IPS-NIHi7 (cell line): ENCODE results near the gene DDX27.
A peak's percentile ranks its signal among the peaks of the same experiment; 100 is the strongest.
"Not testable (repeated sequence)": the region's sequence is repeated elsewhere in the genome, so short reads cannot be mapped to it uniquely, and the experiment has no call there.

Experiments used
- DNase-seq: peaks from one replicate; pipeline ENCODE4 v3.0.0; 2012; ENCODE audit warnings: mixed read lengths; ENCODE audit errors: extremely low spot score

Gene DDX27

DNA sequence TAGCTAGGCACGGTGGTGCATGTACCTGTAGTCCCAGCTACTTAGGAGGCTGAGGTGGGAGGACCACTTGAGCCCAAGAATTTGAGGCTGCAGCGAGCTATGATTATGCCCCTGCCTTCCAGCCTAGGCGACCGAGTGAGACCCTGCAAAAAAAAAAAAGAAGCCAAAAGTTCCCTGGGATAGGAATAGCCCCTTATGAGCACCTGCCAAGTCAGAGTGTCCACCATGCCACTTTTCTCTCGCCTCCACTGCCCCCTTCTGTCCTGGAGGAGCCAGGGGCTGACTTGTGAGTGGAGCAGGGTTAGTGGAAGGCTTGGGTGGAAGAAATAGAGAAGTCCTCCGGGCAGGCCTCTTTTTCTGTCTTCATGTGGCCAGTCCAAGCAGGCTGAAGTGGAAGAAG lies 12.1 kb upstream of the DDX27 start:
- peak; percentile 47 for DNase-seq

GRCh38 chr20:49210101-49210756 lies 9.0 kb upstream of the DDX27 start:
- DNase-seq, result no peak

GRCh38 chr20:49210757-49211110 lies 8.5 kb upstream of the DDX27 start:
- DNase-seq, result no peak

DNA sequence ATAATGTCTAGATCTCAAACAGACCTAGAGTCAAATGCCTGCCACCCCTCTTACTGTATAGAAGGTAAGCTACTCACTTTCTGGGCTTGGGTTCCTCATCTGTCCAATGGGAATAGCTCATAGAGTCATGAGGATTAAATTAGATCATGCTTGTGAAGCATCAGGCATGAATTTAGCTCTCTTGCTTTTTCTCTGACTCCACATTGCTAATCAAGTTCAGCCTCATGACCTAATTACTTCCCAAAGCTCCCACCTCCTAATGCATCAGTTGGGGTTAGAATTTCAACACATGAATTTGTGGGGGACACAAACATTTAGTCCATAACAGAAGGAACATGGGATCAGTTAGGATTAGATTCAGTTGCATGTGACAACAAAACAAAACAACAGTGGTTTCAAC lies 4.6 kb upstream of the DDX27 start:
- DNase-seq, result no peak

DNA sequence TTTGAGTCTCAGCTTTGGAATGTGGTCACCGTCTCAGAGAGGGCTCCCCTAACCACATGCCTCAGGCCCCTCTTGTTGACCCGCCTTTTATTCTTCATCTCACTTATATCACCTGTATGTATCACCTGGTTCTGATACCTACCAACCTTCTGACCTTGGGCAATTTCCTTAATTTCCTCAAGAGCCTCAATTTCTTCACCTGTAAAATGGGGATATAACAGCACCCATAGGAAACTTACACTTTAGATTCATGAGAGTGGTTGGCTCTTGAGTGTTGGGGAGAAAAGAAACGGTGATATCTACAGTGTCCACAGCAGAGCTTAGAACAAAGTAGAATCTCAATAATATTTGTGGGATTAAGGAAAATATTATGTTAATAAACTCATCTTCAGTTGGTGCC lies 4.0 kb upstream of the DDX27 start:
- DNase-seq, result no peak

- DNase-seq, result peak; percentile 81
Observed at GRCh38 chr20:49216991-49217578, 2.1 kb upstream of the DDX27 start.

- DNase-seq, result not testable (repeated sequence)
Observed at GRCh38 chr20:49218739-49219090, 501 bp upstream of the DDX27 start.

- no peak for DNase-seq
Observed at GRCh38 chr20:49219924-49220831, 962 bp downstream of the DDX27 start.

DNA sequence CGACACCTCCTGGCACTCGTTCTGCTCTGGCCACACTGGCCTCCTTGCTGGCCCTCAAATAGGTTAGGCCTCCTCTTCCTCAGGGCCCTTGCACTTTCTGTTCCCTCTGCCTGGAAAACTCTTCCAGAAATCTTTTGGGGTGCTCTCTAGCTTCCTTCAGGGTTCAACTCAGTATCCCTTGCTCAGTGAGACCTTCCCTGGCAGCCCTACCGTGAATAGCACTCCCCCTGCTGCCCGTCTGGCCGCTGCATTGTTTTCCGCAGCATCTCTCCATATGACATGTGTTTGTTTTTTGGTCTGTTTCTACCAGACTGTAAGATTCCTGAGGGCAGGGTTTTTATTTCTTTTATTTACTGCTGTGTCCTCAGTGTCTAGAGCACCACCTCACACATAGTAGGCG lies 6.7 kb downstream of the DDX27 start:
- no peak for DNase-seq

GRCh38 chr20:49228676-49229075 lies 9.5 kb downstream of the DDX27 start:
- no peak for DNase-seq

DNA sequence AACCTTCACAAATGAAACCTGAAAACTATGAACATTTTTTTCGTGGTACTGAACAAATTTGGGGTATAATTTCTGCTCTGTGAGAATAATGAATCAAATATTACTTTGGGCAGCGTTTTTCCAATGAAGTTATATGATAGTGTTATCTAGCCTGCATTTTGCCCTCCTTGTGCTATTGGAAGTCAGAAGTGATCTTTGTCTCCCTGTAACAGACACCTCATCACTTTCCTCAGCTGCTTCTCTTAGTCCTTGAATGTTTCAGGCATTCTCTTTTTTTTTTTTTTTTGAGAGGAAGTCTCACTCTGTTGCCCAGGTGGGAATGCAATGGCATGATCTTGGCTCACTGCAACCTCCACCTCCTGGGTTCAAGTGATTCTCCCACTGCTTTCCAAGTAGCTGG lies 10.2 kb downstream of the DDX27 start:
- no peak for DNase-seq

DNA sequence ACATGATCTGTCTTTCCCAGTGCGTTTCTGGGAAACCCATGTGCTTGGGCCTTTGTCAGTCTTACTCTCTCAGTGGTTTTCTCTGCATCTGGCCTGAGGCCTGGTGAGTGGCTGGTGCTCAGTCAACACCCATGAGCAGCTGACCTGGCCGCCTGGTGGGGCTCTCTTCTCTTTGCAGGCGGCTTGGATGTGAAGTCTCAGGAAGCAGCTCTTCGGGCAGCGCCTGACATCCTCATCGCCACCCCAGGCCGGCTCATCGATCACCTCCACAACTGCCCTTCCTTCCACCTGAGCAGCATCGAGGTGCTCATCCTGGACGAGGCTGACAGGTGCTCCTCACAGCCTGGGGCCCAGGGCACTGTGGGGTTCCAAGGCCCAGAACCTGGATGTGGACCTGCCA lies 10.8 kb downstream of the DDX27 start:
- no peak for DNase-seq

DNA sequence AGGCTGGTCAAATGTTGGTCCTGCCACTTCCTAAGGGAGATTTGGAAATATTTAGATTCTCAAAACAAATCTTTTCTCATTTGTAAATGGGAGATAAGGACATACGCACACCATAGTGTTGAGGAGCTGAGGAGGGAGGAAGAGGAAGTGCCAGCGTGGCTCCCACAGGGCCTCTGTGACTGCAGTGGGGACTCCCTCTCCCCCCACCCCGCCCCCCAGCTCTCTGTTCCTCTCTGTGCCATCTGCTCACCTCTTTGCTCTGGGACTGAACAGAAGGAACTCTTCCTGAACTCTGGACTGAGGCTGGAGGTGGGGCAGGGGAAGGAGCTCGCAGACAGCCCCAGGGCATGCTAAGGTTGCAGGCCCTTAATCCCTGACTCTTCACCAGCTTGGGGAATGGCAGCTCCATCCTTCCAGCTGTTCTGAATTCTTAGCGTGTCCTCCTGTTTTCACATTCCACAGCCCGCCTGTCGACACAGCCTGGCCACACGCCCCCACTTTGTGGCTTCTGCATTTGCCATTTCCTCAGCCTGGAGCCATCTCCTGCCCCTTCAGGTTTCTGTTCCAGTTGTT lies 11.4 kb downstream of the DDX27 start:
- DNase-seq, result no peak

GRCh38 chr20:49231471-49231870 lies 12.3 kb downstream of the DDX27 start:
- no peak for DNase-seq

DNA sequence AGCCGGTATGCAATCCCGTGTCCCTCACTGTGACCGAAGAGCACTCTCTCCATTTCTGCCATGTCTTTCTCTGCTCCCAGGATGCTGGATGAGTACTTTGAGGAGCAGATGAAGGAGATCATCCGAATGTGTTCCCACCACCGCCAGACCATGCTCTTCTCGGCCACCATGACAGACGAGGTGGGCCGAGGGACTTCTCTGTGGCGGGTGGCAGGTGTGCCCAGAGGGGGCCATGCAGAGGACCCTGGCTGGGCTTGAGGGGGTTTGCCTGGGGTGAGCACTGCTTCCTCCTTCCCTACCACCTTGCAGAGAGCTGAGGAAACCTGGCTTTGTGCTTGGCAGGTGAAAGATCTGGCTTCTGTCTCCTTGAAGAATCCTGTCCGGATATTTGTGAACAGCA lies 14.0 kb downstream of the DDX27 start:
- DNase-seq, result no peak

GRCh38 chr20:49234831-49235230 lies 15.6 kb downstream of the DDX27 start:
- DNase-seq, result no peak

GRCh38 chr20:49236301-49236700 lies 17.1 kb downstream of the DDX27 start:
- no peak for DNase-seq

GRCh38 chr20:49237531-49237930 lies 18.3 kb downstream of the DDX27 start:
- DNase-seq, result no peak

GRCh38 chr20:49245921-49246740 lies 26.9 kb downstream of the DDX27 start:
- peak; percentile 77 for DNase-seq

- DNase-seq, result no peak
Observed at GRCh38 chr20:49247169-49247723, 28.0 kb downstream of the DDX27 start.

DNA sequence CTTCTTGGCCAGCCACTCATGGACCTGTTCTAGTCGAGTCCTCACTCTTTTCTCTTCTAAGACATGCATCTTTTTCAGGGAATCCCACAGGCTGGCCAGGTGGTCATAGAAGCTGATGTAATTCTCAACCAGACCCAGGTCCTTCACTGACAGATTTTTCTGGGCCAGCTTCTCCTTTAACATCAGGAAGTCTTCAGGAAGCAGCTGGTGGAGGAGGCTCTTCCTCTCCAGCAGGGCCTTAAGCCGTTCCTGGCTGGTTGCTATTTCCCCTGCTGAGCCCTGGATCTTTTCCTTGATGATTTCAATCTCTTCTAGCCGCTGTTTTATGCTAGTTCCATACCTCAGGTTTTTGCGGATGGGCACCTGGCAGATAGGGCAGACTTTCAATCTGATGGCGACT lies 28.6 kb downstream of the DDX27 start:
- no peak for DNase-seq

- DNase-seq, result no peak
Observed at GRCh38 chr20:49248301-49248700, 29.1 kb downstream of the DDX27 start.
